Tongue (tissue), 2 donors: Measurements from ENCODE around the gene SLC29A3. TPM values are rescaled to one million over a fixed set of nuclear protein-coding genes. Genes with fewer than 3 reads are reported as not detected.

Source experiments
- DNase-seq: peaks from one replicate; pipeline ENCODE4 v3.0.0-alpha.2; 2015
- total RNA-seq: library from RNA; depleted of rRNA; stranded (reverse); fragments of >200 nt; gene quantifications from one replicate; pipeline ENCODE4 v1.2.3, GENCODE V29; 2014

SLC29A3 gene
- total RNA-seq, 1 donor from 2014 or later, result 1.9 TPM

DNA sequence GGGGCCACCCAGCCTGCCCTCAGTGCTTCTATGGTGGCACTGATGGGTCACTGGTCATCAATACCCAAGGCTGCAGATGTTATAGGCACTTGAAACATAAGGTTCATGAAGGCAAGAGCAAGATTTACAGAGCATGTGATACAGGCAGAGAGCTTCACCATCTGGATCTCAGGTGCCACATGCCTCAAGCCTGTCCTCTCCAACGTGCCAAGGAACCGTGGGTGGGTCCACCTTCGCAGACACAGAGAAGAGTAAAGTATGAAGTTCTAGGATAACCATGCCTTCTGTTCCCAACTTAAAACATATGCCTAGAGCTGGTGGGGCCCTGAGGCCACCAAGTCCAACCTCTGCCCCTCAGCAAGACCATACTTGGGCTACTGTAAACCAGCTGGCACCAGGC, 51.0 kb downstream of the SLC29A3 start:
- DNase-seq, result no peak

DNA sequence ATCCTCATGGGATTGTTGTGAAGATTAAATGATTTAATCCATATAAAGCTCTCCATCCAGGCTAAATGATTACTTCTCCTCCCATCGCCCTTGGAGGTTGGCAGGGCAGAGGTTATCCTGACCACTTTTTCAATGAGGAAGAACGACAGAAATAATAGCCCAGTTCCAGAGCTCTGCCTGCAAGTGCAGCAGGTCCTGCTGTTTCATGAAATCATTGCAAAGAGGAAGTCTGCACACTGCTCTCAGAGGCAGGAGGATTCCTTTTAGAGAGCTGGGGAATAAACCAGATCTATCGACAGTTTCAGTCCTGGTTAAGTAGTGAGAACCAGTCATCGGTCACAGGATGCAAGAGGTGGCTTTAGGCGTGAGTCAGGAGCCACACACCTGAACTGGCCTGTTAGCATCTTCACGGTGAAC, 52.7 kb downstream of the SLC29A3 start:
- DNase-seq, result no peak

DNA sequence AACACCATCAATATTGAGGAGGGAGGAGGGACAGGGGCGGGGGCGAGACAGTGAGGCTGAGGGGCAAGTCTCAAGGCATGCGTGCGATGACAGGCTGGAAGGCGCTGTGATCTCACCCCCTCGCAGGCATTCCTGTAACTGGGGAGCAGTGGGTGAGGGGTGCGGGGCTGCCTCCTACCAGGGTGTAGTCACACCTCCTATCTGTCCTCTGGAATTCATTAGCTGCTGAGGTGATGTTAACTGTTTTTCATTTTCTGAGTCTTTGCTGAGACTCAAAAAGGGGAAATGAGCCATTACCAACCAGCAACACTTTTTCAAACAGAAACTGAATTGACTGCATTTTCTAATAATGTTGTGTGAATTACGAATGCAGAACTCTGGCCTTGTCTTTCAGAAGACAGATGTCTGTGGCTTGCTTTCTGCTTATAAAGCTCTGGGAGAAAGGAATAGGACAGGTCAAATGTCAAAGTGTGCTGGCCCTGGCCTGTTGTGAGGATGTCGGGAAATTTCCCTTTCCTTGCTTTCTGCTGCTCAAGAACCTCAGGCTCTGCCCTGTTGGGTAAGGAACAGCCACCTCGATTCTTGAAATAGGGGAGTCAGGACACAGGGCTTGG, 53.9 kb downstream of the SLC29A3 start:
- DNase-seq, result no peak

DNA sequence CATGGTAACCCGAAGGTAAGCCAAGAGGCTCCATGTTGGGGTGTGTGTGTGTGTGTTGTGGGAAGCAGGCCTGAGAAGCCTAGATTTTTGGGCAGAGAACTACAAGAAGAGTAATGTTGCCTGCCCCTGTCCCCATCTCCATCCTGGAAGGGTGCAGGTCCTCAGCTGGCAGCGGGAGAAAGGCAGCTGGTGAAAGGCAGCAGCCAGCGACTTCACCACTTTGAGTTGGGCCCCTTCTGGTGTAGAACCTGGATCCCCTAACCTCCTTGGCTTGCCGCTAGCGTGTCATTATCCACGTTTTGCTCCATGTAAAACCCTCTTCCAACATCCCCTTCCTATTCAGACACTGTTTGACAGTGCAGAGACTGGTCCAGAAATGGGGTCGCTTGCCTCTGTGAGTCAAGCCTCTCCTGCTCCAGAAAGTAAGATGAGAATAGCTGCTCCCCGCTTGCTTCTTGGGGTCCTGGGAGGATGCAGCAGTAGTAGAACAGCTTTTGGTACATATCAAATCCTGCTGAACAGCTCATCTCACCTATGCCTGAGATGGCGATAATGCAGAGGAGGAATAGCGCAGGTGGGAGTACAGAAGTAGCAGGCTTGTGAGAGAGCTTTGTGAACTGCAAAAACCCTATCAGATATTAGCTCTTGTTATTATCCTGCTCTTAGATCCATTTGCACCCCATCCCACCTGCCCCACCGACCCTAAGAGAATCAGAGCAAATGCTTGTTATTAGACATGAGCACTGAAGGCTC, 55.6 kb downstream of the SLC29A3 start:
- no peak for DNase-seq

DNA sequence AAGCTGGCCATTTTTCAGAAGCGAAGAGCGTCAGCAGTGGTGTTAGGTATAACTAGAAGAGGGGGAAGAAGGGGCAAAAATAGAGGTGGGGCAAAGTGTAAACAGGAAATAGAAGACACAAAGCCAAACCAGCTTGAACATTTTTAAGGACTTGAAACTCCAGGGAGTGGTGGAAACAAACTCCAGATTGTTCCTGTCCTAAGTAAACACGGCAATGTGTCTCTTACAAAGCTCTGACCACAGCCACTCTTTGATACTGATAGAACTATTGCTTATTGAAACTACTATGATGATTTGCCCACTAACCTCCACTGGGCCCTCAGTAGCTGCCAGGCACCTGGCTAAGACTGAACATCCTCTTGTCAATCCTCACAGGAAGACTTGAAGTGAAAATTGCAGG, 56.9 kb downstream of the SLC29A3 start:
- no peak for DNase-seq

DNA sequence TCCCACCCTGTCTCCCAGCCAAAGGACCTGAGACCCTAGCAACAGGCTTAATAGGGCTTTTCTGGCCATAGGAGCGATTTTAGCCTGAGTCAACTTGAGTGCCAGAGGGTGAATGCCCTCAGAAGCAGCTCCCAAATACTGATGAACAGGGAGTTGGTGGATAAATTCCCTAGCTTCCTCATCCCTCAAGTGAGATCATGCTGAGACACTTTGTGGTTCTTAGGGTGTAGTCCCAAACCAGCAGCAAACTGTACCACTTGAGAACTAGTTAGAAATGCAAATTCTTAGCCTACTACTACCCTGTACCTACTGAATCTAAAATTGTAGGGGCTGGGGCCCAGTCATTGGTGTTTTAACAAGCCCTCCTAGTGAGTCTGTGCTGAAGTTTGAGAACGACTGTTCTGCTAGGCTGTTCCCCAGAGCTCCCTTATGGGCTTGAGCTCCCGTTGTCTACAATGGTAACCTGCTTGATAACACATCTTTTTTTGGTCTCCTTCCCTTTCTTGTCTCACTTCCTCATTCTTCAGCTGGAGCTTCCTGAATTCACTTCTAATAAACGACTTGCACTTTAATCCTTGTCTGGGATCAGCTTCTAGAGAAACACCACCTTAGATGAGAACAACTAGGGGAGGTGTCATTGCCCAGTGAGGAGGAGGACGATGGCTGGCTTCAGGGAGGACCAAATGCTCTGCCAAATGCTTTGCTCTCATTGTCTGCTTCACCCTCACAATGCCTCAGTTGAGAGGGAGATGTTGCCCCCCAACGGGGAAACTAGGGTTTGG, 59.5 kb downstream of the SLC29A3 start:
- DNase-seq, result no peak

DNA sequence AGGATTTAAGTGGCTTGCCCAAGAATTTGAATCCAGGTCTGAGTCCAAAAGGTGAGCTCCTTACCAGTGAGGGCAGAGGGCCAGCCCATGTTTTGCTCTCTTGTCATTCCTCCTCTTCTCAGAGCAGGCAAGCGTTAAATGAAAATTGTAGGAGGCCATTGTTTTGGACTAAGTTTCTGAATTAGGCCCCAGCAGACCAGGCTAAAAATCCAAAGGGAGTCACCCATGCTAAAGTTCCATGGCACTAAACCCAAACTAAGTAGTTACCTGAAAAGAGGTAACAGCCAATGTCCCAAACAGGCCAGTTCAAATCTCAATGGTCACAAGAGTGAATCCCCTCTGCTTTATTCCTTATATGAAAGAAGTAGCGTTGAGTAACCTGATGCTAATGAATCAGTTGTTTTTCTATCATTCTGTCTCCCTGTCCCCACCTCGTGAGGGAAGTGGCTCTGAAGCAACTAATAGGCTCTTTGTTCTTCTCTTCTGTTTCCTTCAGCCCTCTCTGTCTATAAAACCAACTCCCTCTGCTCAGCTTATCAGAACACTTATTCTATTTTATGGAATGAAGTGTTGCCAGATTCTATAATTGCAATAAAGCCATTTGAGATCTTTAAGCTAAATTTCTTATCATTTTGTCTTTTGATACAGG, 60.2 kb downstream of the SLC29A3 start:
- DNase-seq, result no peak

DNA sequence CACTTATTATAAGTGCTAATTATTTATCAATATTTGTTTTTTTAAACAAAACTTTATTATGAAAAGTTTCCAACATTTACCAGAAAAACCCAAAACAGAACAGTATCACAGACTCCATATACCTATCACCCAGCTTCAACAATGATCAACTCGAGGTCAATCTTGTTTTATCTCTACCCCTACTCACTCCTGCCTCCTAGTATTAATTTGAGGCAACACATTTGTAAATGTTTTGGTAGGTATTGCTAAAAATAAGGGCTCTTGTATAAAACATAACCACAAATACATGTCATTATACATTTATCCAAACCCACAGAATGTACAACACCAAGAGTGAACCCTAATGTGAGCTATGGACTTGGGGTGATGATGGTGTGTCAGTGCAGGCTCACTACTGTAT, 61.8 kb downstream of the SLC29A3 start:
- no peak for DNase-seq

DNA sequence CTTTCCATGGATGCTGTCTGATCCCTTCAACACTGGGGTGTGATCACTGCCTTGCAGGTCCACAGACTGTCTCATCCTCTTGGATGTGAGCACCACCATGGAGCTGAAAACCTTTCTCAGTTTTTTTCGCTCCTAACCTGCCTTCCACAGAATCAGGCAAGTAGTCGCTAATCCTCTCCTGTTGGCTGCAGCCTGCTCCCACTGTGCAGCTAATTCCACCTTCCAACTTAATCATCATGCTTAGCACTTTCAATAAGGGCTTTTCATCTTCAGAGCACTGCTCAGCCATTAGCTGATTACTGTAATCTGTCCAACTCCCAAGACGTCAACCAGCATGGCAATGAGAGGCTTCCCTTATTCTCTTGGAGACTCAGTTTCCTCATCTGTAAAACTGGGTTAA, 62.6 kb downstream of the SLC29A3 start:
- DNase-seq, result no peak

DNA sequence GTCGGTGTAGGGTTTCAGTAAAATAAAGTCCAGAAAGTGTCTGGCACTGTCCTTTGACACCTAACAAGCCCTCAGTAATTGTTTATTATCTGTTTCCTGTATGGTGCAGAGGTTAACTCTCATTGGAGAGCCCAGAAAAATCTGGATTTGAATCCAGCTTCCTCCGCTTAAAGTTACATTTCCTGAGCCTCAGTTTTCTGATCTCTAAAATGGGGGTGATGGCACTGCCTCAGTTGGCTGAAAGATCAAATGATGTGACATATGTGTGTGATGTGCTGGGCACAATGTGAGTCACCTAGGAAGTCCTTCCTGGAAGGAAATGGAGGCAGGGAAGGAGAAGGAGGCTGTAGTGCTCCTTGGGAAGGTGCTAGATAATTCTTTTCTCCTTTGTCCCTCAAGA, 63.0 kb downstream of the SLC29A3 start:
- no peak for DNase-seq

DNA sequence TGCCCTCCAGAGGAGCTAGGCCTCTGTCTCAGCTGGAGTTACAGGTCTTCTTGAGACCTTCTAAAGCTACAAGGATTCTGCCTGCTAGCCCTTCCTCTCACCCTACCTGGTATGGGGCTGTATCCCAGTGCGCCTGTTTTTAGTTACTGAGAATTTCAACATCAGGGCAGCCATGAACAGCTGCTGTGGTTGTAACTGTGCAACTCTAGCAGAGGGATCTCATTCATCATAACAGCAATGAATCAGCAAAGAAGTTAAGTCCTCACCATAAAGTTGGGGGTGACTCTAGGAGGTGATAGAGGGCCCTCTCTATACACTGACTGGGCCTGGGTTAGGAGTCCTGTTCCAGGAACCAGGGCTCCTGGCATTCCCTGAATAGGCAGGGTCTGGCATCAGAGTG, 63.7 kb downstream of the SLC29A3 start:
- no peak for DNase-seq

DNA sequence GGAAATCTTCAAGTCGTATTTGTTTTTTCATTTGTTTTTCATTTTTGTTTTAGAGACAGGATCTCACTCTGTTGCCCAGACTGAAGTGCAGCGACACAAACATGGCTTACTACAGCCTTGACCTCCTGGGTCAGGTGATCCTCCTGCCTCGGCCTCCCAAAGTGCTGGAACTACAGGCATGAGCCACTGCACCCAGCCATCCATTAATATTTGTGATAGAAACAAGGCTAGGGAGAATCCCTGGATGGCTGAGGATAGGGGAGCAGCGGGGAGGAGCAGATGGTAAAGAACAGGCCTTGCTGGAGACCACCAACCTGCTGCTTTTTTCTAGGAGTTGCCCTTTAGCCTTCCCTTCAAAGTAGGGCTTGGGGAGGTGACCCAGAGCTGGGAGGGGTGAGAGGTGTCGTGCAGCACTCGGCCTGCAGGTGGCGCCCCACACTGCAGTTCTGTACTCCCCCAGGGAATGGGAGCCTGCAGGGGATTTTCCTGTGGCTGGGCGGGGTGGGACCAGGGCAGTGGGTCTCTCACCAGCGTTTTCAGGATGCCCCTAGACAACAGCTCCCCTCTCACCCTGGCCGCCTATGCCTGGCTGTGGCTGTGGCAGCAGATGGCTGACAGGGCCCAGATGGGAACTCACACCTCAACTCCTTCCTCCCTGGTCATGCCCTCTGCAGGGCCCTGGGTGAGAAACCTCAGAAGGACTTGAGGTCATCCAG, 65.1 kb downstream of the SLC29A3 start:
- DNase-seq, result peak; percentile 65

DNA sequence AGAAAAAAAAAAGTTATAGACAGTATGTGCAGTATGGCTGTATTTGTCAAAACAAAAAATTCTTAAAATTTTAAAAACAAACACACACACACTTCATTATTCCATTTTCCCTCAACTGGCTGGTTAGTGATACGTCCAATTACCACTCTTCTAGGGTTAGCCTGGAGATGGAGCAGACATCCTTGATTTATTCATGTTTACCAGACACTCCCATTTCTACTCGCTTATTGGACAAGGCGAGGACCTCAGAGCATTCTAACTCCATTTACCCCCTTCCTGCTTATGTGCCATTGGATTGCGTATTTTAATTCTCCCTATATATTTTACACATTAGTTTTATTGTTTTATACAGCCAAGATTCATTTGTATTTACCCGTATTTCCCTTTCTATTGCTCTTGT, 69.1 kb downstream of the SLC29A3 start:
- no peak for DNase-seq

DNA sequence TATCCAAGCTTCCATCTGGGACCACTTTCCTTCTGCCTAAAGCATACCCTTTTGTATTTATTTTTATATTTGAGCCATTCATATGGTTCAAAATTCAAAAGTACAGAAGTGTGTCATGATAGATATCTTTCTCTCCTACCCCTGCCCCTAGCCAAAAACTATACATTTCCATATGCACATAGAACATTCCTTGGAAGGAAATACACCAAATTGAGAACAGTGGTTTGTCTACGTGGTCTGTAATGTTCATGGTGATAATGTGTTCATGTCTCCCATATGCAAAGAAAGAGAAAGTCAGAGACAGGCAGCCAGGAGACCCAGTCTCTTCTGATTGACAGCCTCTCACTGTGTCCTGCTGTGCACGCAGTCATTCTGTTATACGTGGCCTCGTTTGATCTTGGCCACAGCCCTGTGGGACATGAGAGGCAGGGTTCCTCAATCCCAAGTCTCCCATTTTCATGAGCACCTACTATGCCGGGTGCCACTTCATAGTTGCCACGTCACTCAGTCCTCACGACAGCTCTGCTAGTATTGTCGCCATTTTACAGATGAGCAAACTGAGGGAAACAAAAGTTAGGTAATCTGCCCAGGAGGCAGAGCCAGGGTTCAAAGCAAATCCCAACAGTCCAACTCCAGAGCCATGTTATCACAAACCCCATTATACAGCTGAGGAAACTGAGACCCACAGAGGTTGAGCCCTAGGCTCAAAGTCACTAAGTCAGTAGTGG, 69.7 kb downstream of the SLC29A3 start:
- DNase-seq, result no peak

DNA sequence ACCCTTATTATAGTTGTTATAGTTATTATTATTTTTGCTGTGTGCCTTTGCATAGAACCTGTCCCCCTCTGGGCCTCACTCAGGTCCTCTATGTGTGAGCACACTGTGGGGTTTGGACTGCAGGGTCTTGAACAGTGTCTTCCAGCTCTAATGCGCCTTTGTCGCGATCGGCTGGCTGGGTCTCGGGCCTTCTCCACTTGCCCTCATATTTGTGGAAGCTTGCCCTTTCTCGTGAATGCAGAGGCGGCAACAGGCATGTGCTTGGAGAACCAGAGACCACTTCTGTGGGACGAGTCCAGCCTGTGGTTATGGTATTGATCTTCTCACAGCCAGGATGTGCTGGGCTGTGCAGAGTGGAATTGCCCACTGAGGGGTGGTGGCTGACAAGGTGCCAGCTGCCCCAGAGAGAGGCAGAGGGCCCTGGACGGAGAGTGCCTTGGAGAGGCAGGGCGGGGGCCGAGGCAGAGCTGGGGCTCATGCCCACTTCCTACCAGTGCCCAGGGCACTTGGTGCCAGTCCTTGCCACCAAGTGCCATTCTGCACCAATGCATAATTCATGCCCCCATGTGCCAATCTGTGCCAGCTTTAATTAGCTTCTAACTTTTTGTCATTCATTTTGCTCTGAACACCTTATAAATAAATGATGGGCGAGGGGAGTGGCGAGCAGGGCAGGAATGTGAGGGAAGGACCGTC, 70.9 kb downstream of the SLC29A3 start:
- no peak for DNase-seq

DNA sequence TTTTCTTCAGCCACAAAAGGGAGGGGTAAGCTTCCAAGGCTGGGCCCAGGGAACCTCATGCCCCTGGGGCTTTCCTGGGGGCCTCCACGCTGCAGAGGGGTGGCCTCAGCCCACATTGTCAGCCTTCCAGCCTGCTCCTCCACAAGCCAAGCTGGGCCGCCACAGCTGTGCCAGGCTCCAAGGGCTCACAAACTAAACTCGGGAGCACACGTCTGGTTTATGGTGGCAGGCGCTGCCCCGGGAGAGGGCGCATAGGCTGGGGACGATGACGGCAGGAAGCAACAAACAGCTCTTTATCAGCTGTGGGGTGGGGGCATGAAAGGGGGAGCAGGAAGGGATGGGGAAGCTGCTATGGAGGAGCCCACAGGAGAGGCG, 71.4 kb downstream of the SLC29A3 start:
- DNase-seq, result peak; percentile 46

DNA sequence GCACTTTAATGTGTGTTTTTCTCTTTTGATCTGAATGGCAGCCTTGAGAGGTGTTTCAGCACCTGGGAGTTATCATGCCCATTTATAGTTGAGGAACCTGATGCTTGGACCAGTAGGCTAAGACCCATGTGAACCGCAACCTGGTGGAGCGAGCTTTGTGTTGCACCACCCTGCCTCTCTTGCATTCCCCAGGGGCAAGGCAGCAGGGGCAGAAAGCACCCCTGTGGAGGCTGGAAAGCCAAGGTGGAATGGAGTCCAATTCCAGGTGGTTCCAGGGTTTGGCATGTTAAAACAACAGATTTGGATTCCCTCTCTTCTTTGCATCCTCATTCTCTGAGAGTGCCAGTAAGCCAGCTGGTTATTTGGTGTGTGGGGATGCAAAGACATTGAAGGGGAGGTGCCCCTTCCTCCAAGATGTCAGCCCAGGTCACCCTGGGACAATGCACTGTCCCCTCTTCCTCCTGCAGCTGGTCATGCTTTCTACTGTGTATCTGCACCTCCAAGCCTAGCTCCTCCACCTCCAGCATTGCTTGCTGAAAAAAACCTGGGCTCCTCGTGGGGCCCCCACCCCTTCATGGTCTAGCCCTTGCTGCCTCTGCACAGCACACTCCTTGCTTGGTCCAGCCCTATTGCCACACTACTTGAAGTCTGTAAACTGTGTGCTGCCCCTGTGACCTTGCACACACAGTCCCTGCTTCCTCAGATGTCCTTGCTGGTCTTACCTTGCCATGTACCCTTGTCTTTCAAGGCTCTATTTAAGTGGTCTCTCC, 72.0 kb downstream of the SLC29A3 start:
- no peak for DNase-seq

DNA sequence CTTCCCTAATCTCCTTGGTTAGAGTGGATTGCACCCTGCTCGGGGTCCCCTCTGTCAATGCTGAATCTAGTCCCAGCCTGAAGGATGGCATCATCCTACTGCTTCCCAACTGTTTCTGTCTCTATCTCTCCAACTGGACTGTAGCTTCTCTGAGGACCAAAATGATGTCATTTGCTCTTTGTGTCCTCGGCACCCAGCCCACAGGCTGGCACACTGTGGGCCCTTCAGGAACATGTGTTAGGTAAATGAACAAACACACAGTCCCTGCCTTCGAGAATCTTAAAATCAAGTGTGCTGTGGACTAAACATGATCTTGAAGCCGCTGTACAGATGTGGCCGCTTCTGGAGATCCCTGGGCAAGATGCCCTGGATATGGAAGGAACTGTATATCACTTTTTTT, 72.6 kb downstream of the SLC29A3 start:
- peak; percentile 17 for DNase-seq

DNA sequence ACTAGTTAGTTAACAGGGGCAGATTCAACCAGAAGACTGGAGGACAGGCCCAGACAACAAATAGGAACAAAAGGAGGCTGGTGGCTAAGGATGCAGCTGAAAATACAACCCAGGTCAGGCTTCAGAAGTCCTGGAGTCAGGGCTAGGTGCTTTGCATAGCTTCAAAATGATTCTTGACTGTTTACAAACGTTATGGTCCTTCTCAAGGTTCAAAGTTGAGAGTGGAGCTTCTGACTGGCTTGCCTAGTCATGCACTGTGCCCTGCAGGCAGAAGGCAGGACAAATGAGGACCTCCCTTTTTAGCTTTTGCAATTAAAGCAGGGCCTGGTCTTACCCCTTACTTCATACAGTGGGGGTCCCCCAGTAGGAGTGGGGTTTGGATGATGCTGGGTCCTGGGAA, 73.2 kb downstream of the SLC29A3 start:
- DNase-seq, result no peak
